NB4 (cell line): ENCODE results near the gene RPN2.

Experiments
- DNase-seq: peaks from one replicate; pipeline ENCODE4 v3.0.0; 2010; ENCODE audit warnings: low read depth
- H3K4me3 ChIP-seq: one replicate; pipeline ENCODE4 v1.5.1; 2011; ENCODE audit warnings: mild to moderate bottlenecking, low read depth, low read length, moderate library complexity
- CTCF ChIP-seq: IDR thresholded peaks from one replicate; pipeline ENCODE4 v1.5.1; 2012; ENCODE audit warnings: low read depth, low read length
- MAX ChIP-seq: IDR thresholded peaks from 2 replicates; pipeline ENCODE4 v1.6.1; 2011; ENCODE audit warnings: low read depth, low read length
- MYC ChIP-seq: IDR thresholded peaks from 2 replicates; pipeline ENCODE4 v1.6.1; 2011; ENCODE audit warnings: low read depth, low read length
- POLR2A ChIP-seq: IDR thresholded peaks from 2 replicates; pipeline ENCODE4 v1.6.1; 2011; ENCODE audit warnings: mild to moderate bottlenecking; ENCODE audit not compliant: insufficient read length; ENCODE audit errors: extremely low read depth

The RPN2 gene

GRCh38 chr20:37243076-37243936 lies 64.2 kb downstream of the RPN2 start:
- TF ChIP-seq MYC (no peak), MAX (no peak), CTCF (no peak), POLR2A (no peak)
- no peak for DNase-seq
- no peak overlapping the region for H3K4me3 ChIP-seq

- no peak for TF ChIP-seq MYC
- TF ChIP-seq CTCF: no peak
- no peak for TF ChIP-seq MAX
- no peak for TF ChIP-seq POLR2A
- DNase-seq: no peak
- H3K4me3 ChIP-seq: no peak overlapping the region
Observed at GRCh38 chr20:37243937-37244571, 64.9 kb downstream of the RPN2 start.

- TF ChIP-seq MYC: no peak
- no peak for TF ChIP-seq CTCF
- TF ChIP-seq POLR2A: no peak
- TF ChIP-seq MAX: no peak
Observed at GRCh38 chr20:37244572-37244957, 65.4 kb downstream of the RPN2 start.

GRCh38 chr20:37245216-37246150 lies 66.4 kb downstream of the RPN2 start:
- TF ChIP-seq CTCF: no peak
- TF ChIP-seq MYC: no peak
- no peak for TF ChIP-seq MAX
- no peak for TF ChIP-seq POLR2A
- DNase-seq: no peak
- H3K4me3 ChIP-seq: no peak overlapping the region

More at GRCh38 chr20:37244572-37244957, 65.4 kb downstream of the RPN2 start:
- DNase-seq: no peak
- H3K4me3 ChIP-seq: no peak overlapping the region

- no peak for TF ChIP-seq CTCF
- no peak for TF ChIP-seq POLR2A
- no peak for TF ChIP-seq MAX
- no peak for TF ChIP-seq MYC
Observed at GRCh38 chr20:37246736-37247135, 67.6 kb downstream of the RPN2 start.

More at GRCh38 chr20:37246736-37247135, 67.6 kb downstream of the RPN2 start:
- H3K4me3 ChIP-seq: no peak overlapping the region
- DNase-seq: no peak
